Measurements from ENCODE around the gene LYAR. TPM values are rescaled to one million over a fixed set of nuclear protein-coding genes. Genes with fewer than 3 reads are reported as not detected.

LYAR gene
- total and polyA plus RNA-seq, 7 donors: 12.8 to 60.8 (median 17.7) TPM

DNA sequence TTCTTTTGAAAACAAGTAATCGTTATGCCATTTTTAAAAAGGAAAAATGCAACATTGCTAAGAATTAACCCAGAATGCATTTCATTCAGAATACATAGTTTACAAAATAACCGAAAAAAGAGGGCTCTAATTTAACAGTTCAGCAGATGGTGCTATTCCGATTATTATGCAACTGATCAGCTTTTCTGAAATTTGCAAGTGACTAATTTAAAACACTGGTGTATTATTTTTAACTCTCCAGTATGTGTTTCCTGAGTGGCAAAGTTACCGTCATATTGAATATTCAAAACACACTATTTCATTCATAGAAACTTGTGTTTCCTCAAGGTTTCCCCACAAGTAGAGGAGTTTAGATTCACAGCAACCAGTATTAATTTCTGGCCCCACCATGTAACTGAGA, 21.2 kb upstream of the LYAR start:
- DNase-seq: no peak
- WGBS, 3 donors: 86 to 90% (median 88%) methylated on average over 4 of the region's 4 CpGs
- intact Hi-C loops (cut with DNase I): no loop called here
- TF ChIP-seq, protein P1, sequence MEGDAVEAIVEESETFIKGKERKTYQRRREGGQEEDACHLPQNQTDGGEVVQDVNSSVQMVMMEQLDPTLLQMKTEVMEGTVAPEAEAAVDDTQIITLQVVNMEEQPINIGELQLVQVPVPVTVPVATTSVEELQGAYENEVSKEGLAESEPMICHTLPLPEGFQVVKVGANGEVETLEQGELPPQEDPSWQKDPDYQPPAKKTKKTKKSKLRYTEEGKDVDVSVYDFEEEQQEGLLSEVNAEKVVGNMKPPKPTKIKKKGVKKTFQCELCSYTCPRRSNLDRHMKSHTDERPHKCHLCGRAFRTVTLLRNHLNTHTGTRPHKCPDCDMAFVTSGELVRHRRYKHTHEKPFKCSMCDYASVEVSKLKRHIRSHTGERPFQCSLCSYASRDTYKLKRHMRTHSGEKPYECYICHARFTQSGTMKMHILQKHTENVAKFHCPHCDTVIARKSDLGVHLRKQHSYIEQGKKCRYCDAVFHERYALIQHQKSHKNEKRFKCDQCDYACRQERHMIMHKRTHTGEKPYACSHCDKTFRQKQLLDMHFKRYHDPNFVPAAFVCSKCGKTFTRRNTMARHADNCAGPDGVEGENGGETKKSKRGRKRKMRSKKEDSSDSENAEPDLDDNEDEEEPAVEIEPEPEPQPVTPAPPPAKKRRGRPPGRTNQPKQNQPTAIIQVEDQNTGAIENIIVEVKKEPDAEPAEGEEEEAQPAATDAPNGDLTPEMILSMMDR (IDR thresholded peaks at IDR 0.05): no peak
- Histone ChIP-seq H3K9me3 (no peaks in the 10 kb centered on the region), H3K36me3 (ENCODE audit: insufficient read depth in 1 of 2, low read depth in 1 of 2) (peaks cover 7 to 51% of the 10 kb centered on the region in 2 donors), H3K27me3 (ENCODE audit: insufficient read depth in 3 of 3, low read length in 2 of 3) (no peaks in the 10 kb centered on the region), H3K27ac (no peak overlapping the region), H3K4me1 (no peaks in the 10 kb centered on the region), H3K4me3 (no peak overlapping the region)
- no peak for ATAC-seq

DNA sequence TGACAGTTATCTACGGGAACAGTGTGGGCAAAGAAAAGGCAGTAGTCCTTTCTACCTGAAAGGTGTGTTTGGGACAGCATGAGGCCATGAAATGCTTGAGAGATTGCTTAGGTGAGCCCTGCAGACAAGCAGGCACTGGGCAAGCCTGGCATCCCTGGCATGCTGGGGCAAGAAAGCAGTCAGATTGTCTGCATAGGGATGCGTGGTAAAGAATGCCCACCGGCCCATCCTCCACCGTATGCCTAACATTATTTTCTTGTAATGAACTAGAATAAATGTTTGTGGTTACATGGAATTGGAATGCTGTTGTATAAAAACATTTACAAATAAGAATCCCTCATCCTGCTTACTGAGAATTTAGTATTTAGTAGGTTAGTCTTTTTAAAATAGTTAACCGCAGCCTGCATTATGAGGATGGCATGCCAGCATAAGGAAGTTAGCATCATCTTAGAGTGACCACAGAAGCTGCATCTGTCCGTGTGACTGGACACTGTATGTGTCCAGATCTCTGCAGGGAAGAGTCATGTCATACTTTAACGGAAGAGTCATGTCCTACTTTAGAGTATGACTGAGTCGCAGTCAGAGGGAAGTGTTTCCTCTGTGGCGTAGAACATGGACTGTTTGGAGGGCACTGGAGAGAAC, 19.0 kb upstream of the LYAR start:
- Histone ChIP-seq H3K27me3 (ENCODE audit: insufficient read depth in 3 of 3, low read length in 2 of 3) (no peaks in the 10 kb centered on the region), H3K9me3 (no peaks in the 10 kb centered on the region), H3K27ac (peak overlapping the region; percentile 84), H3K36me3 (ENCODE audit: insufficient read depth in 1 of 2, low read depth in 1 of 2) (peaks cover 2 to 51% of the 10 kb centered on the region in 2 donors), H3K4me3 (no peak overlapping the region), H3K4me1 (no peaks in the 10 kb centered on the region)
- TF ChIP-seq, protein P1 (IDR thresholded peaks at IDR 0.05): no peak
- WGBS, 3 donors: 82 to 87% (median 85%) methylated on average over 9 of the region's 9 CpGs
- DNase-seq: no peak
- intact Hi-C loops (cut with DNase I): no loop called here
- peak; percentile 97 to 99 (median 98) for ATAC-seq

DNA sequence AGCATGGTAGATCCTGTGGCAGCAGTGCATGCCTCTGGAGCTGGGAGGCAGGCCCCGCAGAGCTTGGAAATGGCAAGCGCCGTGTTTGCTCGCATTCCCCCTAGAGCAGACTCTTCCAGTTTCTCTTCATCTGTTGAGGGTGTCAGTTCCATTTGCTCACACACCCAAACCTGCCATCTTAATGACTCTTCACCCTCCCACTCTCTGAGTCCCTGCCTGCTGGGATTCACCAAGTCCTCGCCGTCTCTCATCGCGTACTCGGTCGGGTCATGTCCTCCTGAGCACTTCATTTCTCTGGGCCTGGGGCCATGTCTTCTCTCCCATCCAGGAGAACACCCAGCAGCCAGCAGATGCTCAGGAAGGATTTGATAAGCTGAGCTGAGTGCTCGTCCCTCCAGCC, 17.0 kb upstream of the LYAR start:
- TF ChIP-seq, protein P1 (IDR thresholded peaks at IDR 0.05): no peak
- Histone ChIP-seq H3K4me3 (no peak overlapping the region), H3K36me3 (ENCODE audit: insufficient read depth in 1 of 2, low read depth in 1 of 2) (peaks cover 0 to 52% of the 10 kb centered on the region in 2 donors), H3K9me3 (no peaks in the 10 kb centered on the region), H3K27me3 (ENCODE audit: insufficient read depth in 3 of 3, low read length in 2 of 3) (no peaks in the 10 kb centered on the region), H3K4me1 (no peaks in the 10 kb centered on the region), H3K27ac (no peak overlapping the region)
- ATAC-seq (no peak), DNase-seq (no peak)
- intact Hi-C loops (cut with DNase I): no loop called here
- 93 to 96% (median 93%) methylated on average over 11 of the region's 11 CpGs for WGBS, 3 donors

DNA sequence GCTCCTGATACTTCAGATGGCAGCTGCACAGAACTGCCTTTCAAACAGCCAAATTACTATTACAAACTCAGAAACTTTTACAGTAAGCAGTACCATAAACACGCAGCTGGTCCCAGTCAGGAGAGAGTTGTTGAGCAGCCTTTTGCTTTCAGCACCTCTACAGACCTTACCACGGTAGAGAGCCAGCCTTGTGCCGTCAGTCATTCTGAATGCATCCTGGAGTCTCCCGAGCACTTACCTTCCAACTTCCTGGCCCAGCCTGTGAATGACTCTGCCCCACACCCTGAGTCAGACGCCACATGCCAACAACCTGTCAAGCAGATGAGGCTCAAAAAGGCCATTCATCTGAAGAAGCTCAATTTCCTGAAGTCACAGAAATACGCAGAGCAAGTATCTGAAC, 12.5 kb upstream of the LYAR start:
- ATAC-seq (peak in 1 of 4 donors; percentile 73), DNase-seq (no peak)
- H3K27me3 ChIP-seq (ENCODE audit: insufficient read depth in 3 of 3, low read length in 2 of 3): no peaks in the 10 kb centered on the region
- TF ChIP-seq, protein P1 (IDR thresholded peaks at IDR 0.05): no peak
- intact Hi-C loops (cut with DNase I): no loop called here
- H3K9me3 ChIP-seq: no peaks in the 10 kb centered on the region
- H3K36me3 ChIP-seq (ENCODE audit: insufficient read depth in 1 of 2, low read depth in 1 of 2): peaks cover 0 to 84% of the 10 kb centered on the region in 2 donors
- no peak overlapping the region for H3K4me3 ChIP-seq
- H3K4me1 ChIP-seq: no peaks in the 10 kb centered on the region
- H3K27ac ChIP-seq: no peak overlapping the region
- 62 to 67% (median 63%) methylated on average over 6 of the region's 6 CpGs for WGBS, 3 donors

DNA sequence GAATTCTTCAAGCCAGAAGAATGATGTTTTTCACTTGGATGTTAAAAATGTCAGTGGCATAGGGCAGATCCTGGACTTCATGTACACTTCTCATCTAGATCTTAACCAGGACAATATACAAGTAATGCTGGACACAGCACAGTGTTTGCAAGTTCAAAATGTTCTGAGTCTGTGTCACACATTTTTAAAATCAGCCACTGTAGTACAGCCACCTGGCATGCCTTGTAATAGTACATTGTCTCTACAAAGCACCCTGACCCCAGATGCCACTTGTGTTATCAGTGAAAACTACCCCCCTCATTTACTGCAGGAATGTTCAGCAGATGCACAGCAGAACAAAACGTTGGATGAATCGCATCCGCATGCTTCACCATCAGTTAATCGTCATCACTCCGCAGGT, 12.0 kb upstream of the LYAR start:
- TF ChIP-seq, protein P1 (IDR thresholded peaks at IDR 0.05): no peak
- no peak overlapping the region for H3K27ac ChIP-seq
- DNase-seq (no peak), ATAC-seq (peak in 1 of 4 donors; percentile 39)
- no peaks in the 10 kb centered on the region for H3K27me3 ChIP-seq (ENCODE audit: insufficient read depth in 3 of 3, low read length in 2 of 3)
- intact Hi-C loops (cut with DNase I): no loop called here
- no peak overlapping the region for H3K4me3 ChIP-seq
- no peaks in the 10 kb centered on the region for H3K4me1 ChIP-seq
- peaks cover 0 to 82% of the 10 kb centered on the region in 2 donors for H3K36me3 ChIP-seq (ENCODE audit: insufficient read depth in 1 of 2, low read depth in 1 of 2)
- 86 to 93% (median 89%) methylated on average over 5 of the region's 5 CpGs for WGBS, 3 donors
- no peaks in the 10 kb centered on the region for H3K9me3 ChIP-seq

All from psoas muscle (tissue), 8 donors.